KG1 (cell line): Measurements from ENCODE around the gene GALNS.
"Not testable (repeated sequence)": the region's sequence is repeated elsewhere in the genome, so short reads cannot be mapped to it uniquely, and the experiment has no call there.

Experiments used
- DNase-seq: peaks from one replicate; lab custom pipeline; 2025; lab: John Stamatoyannopoulos, UW

Gene GALNS

DNA sequence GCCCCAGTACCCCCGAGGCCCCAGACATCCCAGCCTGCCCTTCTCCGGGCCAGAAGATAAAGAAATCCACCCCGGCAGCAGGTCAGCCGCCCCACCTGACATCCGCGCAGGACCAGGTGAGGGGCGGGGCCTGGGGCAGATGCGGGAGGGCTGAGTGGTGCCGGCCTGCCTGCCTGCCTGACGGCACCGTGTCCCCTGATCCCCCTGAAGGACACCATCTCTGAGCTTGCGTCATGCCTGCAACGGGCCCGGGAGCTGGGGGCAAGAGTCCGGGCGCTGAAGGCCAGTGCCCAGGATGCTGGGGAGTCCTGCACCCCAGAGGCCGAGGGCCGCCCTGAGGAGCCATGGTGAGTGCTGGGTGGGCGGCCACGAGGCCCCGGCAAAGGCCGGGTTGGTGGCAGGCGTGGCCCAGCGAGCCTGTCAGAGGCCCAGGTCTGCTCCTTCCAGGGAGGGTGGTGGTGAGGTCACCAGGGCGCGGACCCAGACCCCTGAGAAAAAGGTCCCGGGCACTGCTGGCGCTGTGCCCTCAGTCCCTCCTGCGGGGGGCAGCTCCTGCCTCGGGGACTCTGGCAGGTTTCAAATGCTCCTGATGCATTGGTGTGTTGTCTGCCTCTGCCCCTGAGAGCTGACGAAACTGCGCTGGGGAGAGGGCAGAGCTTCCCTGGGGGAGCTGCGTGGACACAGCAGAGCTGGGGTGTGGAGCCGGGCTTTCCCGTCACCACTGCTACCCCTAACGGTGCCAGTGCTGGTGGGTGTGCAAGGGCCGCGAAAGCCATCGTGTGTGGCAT, 52.0 kb downstream of the GALNS start:
- DNase-seq, result no peak

DNA sequence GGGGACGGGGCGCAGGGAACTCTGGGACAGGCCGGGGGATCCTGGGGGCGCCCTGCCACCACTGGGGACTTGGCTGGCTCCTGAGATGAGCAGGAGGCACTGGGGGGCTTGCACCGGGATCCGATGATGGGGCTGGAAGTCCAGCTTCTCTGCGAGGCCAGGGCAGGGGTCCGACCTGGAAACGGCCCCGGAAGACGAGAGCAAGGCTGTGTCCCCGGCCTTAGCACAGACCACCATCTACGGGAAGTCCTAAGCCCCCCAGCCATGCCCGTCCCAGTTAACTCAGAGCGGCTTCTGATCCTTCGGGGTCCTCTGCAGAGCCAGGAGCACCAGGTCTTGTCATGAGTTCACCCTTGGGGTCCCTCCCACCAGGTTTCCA, 52.6 kb downstream of the GALNS start:
- no peak for DNase-seq

DNA sequence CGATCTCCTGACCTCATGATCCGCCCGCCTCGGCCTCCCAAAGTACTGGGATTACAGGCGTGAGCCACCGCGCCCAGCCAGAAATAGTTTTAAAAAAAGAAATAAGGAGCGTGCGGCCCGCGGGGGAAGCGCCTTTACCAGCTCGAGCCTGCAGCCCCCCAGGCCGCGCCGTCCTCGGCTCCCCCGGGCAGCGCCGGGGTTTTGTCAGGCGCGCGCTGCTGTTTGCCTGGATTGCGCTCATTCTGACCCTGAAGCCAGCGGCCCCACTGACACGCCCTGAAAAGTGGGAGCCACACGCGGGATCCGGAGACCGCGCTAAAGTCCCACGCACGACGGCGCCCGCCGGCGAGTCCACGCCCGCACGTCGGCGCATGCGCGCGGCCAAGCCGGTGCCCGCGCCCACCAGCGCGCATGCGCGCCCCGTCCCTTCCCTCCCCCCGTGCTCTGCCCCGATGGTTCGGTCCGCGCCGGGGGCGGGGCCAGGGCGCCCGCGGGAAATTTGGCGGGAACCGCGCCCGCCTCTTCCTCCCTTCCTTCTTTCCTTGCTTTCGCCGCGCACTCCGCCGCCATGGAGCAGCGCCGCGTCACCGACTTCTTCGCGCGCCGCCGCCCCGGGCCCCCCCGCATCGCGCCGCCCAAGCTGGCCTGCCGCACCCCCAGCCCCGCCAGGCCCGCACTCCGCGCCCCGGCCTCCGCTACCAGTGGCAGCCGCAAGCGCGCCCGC, 53.3 kb downstream of the GALNS start, which contains the start of gene CDT1:
TSS of gene CDT1 (plus strand) at position 526 of the 724 bp plus-strand sequence. CDS start at position 569, 43 bp downstream.
- peak; percentile 65 for DNase-seq

DNA sequence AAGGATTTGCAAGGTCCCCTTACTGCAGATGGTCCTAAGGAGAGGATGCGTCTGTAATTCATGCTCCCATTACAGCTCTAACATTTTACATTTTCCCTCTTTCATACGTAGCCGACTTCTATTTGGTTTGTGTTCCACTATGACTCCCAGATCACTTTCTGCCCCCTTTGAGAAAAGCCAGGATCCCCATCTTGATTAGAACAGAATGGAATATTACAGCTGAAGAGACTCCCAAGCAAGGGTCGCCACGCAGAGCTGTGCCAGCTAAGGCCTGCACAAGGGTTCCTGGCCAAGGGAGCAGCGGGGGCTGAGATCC, 56.5 kb downstream of the GALNS start:
- no peak for DNase-seq

DNA sequence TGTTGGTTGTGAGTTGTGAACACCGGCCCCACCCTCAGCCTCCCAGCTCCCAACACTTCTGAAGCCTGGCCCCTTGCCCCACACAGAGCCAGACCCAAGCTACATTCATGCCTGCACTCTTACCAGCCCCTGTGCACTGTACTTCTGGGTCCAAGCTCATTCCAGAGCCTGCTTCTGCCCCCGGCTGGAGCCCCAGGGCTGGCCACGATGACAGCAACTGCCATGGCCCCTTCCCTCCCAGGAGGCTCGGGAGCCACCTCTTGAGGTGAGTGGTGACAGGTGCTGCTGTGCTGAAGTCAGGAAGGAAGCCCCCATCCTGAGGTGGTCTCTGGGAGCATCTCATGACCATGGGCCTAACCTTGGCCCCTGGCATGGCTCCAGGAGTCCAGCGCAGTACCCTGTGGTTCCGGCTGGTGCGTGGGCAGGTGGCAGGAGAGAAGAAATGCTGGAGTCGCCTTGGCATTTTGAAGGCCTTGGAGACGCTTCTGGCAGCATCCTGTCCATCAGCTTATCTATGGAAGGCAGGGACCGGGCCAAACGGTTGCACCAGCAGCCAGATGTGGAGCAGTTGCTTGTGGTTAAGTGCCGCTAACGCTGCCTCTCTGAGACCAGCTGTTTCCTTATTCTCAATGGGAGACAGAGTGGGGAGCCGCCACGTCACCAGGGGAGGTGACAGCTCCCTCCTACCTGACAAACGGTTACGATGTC, 57.0 kb downstream of the GALNS start:
- peak; percentile 64 for DNase-seq

DNA sequence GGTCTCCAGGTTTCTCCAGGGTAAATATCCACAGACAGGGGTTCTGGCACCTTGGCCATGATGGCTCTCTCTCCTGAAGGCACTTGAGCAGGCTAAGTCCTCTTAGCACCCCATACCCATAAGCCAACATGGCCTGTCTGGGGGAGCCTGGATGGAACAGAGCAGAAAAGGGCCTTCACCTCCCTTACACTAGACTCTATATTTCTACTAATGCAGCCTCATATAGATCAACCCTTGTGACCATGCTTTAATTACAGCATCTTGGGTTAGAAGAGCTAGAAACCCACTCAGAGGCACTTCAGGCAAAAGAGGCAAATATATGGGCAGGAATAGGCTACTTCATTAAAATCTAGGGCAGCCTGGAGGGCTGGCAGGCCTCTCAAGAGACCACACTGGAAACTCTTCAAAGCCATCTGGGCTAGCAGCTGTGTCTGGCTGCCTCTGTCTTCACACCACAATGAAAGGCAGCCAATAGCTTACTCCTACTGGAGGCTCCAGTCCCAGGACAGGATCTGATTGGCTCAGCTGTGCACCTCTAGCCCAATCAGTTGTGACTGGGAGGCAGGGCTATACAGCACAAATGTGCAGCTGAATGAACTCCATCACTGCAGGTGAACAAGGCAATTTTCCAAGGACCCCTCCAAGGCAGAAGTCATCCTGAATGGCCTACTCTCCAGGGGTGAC, 57.8 kb downstream of the GALNS start:
- no peak for DNase-seq

DNA sequence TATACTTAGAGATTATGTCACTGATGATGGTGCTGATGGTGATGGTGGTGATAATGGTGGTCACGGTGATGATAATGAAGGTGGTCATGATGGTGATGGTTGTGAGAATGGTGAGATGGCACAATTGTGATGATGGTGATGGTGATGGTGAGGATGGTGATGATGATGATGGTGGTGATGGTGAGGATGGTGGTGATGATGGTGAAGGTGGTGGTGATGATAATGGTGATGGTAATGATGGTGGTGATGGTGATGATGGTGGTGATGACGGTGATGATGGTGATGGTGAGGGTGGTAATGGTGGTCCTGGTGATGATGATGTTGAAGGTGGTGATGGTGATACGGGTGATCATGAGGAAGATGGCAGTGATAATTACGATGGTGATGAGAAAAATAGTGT, 58.7 kb downstream of the GALNS start:
- no peak for DNase-seq

DNA sequence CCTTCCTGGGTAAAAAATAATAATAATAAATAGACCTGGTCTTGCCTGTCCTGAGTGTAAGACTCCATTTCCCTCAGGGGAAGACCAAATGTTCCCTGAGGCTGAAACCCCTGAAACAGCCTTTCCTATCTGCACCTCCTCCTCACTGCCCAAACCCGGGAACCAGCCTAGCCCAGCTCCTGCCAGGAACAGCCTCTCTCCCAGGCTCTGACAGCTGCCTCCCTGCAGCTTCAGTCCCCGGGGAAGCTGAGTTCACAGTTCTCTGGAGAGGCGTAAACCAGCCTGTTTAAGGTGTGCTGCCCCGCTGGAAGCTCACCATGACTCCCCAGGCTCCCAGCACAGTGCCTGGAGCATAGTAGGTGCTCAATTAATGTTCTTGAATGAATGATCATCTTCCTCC, 60.5 kb downstream of the GALNS start:
- no peak for DNase-seq

DNA sequence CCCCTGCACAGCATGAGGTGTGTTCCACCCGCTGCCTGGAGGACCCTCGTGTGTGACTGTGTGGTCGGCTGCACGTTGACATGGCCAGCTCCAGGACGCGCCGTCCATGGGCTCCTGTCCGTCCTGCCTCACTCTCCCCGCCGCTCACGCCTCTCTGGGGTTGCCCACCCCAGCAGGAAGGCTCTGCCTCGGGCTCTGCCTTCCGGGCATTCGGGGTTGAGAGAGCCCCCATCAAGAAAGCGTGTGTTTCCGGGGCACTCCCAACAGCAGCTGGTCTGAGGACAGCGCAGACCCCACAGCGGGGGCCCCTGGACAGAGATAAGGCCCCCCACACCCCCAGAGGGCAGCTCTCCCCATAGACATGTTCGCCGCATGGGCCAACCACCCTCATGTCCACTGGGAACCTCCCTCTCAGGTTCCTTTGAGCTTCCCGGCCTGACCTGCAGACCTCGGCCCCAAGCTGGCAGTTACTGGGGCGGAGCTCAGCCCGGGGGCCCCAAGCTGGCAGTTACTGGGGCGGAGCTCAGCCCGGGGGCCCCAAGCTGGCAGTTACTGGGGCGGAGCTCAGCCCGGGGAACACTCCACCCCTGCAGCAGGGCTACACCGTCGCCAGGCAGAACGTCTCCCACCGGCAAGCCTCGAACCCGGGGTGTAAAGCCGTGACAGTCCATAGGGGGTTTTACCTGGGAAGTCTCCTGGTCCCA, 63.3 kb downstream of the GALNS start:
- no peak for DNase-seq

DNA sequence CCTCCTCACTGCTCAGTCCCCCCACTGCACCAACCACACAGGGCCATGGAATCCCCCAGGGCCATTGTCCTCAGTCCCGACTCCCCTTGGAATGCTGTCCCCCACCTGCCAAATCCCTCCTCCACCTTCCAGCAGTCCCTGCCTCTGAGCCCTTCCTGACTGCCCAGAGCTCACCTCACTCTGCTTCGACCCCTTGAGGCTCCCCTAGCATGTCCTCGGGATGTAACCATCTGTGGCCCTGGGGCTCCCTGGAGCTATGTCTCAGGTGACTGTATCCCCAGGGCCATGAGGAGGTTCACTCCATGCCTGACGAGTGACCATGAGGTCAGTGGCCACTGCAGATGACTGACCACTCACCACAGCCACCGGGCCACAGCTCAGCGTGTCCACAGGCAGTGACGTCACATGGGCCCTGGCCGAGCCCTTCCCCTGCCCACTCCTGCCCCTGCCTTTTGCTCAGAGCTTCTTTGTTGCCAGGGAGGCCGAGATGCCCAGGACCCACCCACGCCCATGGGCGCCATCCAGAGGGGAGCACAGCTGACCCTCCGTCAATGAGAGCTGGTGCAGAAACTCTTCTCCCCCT, 64.0 kb downstream of the GALNS start:
- DNase-seq, result no peak

DNA sequence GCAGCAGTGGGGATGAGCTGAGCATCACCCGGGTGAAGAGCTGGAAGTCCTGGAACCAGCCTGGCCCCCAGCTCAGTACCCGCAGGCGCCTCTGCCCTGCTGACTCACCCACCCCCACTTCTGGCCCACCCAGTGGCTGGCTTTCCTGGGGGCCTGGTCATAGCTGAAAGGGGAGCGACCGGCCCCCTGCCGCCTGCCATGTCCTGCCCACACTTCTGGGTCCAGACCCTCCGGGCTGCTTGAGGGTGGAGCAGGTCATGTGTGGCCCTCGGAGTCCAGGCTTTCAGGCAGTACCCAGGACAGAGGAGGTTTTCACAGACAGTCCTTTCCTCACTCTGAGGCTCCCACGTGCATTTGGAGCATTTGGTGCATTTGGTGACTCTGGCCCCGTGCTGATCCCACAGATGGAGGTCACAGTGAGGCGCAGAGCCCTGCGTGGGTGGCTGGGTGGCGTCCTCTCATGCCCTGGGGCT, 64.6 kb downstream of the GALNS start:
- no peak for DNase-seq

DNA sequence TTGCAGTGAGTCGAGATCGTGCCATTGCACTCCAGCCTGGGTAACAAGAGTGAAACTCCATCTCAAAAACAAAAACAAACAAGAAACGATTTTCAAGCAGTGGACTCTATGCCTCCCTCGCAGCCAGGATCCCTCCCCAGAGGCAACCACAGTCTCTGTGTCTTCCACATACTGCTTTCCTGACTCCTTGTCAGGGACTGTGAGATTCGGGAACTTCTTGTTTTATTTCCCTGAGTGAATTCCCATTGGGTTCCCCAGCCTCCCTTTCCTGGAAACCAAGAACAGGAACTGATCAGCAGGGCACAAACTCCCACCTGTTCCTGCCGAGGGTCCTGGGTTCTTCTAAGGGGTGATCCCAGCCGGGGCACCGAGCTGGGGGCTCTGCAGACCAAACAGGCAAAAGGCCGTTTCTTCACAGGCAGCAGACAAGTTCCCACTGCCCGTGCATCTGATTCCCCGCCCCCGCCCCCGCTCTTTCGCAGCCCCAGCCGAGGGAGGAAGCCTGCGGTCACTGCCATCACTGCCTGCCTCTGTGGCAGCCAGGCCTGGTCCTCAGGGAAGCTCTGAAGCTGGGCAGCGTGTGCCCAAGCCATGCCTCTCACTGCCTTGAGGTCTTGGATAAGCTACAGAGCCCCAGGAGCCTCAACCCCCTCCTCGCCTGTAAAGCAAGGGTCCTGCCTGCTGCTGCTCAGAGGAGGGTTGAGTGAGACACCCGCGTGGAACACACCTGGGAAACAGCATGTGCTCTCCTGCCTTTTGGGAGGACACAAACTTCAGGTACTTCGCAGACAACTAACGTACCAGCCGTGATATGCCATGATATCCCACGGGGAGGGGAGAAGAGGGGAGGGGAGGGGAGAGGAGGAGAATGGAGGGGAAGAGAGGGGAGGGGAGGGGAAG, 66.2 kb downstream of the GALNS start:
- DNase-seq, result peak; percentile 75

DNA sequence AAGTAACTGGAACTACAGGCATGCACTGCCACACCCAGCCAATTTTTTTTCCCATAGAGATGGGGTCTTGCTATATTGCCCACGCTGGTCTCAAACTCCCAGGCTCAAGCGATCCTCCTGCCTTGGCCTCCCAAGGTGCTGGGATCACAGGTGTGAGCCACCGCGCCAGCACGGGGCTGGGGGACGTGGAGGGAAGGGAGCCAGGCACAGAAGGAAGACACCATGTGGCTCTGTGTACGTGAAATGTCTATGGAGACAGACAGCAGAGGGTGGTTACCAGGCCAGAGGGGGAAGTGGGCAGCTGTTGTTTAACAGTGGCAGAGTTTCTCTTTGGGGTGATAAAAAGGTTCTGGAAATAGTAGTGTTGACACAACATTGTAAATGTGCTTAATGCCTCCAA, 67.2 kb downstream of the GALNS start:
- no peak for DNase-seq

DNA sequence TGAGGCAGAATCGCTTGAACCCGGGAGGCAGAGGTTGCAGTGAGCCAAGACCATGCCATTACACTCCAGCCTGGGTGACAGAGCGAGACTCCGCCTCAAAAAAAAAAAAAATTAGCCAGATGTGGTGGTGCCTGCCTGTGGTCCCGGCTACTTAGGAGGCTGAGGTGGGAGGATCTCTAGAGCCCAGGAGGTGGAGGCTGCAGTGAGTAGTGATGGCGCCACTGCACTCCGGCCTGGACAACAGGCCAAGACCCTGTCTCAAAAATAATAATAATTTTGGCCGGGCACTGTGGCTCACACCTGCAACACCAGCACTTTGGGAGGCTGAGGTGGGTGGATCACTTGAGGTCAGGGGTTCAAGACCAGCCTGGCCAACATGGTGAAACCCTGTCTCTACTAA, 68.0 kb downstream of the GALNS start:
- not testable (repeated sequence) for DNase-seq

DNA sequence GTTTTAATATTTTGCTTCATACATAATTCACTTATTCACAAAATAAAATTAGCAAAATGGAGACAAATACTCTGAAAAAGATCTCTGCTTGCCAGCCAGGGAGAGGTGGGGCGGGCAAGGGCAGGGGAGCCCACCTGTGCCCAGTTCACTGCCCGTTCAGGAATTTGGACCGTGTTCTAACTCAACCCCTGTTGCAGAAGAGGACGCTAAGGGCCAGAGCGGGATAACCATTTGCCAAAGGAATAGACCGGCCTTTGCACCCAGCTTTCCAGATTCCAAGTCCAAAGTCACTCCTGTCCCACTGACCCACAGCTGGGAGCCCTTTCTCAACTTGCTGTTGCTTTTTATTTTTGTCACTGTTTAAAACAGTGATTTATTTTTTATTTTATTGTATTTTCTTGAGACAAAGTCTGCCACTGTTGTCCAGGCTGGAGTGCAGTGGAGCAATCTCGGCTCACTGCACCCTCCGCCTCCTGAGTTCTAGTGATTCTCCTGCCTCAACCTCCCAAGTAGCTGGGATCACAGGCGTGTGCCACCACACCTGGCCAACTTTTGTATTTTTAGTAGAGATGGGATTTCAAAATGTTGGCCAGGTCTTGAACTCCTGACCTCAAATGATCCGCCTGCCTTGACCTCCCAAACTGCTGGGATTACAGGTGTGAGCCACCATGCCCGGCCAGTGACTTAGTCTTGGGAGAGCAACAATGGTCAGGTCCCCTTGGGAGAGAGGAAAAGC, 69.0 kb downstream of the GALNS start:
- no peak for DNase-seq

DNA sequence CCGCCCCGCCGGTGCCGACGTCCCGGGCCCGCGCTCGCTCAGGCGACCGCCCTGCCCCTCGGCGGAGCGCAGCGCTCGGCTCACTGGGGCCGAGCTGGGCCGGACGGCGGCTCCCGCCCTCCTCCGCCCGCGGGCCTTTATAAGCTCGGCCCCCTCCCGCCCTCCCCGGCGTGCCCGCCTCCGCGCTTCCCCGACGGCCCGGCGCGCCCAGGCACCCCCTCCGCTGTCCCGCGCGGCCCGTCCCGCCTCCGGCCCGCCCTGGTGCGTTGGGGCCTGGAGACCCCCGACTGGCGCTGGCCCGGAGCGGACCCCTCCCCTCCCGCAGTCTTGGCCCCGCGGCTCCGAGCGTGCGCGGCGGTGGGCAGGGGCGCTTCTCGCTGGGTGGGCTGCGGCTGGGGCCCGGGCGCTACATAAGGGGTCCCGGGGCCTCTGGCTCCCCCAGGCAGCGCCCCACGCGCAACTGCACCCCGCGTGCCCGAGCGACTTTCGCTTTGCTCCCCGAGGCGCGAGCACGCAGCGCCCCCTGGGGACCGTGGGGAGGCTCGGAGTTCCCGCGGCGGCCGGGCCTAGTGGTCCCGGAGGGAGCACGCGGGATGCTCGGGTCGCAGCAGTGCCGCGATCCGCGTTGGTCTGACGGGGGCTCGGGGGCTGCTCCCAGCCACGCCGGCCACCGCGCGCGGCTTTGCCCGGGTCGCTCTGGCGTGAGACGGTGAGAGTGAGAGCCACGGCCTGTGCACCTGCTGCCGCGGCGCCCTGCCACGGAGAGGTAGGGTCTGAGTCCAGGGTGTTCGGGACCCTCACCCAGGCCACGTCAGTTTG, 71.4 kb downstream of the GALNS start, which contains the start of gene PIEZO1:
TSS of gene PIEZO1 (minus strand) at position 115 of the 819 bp plus-strand sequence. CDS start 256 bp downstream, outside the sequence.
- DNase-seq, result peak; percentile 48

DNA sequence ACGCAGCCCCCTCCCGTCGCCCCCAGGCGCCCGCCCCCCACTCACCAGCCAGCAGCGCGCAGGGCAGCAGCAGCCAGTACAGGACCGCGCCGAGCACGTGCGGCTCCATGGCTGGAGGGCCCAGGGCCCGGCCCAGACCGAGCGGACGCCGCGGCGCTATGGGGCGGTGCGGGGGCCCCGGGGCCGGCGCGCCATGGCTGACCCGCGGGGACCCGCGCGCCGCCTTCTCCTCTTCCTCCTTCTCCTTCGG, 72.0 kb downstream of the GALNS start:
- DNase-seq, result no peak

DNA sequence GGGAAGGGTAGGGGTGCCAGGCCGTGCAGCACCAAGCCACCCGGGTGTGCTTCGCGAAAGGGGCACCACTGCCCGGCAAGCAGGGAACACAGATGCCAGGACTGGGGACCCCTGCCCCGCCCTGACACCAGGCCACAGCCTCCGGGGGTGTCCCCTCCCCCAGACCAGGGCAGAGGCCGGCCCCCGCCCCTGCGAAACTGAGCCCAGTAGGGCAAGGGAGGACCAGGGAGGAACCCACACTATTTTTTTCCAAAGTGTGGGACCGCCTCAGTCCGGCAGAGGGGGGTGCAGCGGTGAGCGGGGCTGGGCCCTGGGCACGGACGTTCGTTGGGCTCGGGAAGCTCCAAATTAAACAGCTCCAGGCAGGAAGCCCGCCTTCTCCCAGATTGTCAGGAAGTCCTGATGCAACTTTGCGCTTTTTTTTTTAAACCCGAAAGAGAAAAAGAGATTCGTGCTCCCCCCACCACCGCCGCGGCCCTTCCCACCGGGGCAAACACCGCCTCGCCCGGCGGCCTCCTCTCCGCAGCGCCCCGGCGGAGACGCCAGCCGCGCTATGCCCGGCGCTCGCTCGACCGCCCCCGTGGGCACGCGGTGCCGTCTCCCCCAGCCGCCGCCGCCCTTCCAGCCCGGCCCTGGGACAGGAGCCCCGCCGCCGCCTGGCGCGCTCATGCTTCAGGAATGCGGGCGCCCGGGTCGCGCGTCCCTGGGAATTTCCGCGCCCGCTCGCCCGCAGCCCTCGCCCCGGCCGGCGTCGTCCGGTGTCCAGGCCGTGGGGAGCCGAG, 72.5 kb downstream of the GALNS start:
- DNase-seq, result peak; percentile 40
